NCI-H2081 treated with DMSO at 0.1 percent for 48 hours (cell line): Measurements from ENCODE around the gene HOGA1.
"Not testable (repeated sequence)": the region's sequence is repeated elsewhere in the genome, so short reads cannot be mapped to it uniquely, and the experiment has no call there.

Experiments used
- DNase-seq: peaks from one replicate; lab custom pipeline; 2025; lab: John Stamatoyannopoulos, UW

The HOGA1 gene

DNA sequence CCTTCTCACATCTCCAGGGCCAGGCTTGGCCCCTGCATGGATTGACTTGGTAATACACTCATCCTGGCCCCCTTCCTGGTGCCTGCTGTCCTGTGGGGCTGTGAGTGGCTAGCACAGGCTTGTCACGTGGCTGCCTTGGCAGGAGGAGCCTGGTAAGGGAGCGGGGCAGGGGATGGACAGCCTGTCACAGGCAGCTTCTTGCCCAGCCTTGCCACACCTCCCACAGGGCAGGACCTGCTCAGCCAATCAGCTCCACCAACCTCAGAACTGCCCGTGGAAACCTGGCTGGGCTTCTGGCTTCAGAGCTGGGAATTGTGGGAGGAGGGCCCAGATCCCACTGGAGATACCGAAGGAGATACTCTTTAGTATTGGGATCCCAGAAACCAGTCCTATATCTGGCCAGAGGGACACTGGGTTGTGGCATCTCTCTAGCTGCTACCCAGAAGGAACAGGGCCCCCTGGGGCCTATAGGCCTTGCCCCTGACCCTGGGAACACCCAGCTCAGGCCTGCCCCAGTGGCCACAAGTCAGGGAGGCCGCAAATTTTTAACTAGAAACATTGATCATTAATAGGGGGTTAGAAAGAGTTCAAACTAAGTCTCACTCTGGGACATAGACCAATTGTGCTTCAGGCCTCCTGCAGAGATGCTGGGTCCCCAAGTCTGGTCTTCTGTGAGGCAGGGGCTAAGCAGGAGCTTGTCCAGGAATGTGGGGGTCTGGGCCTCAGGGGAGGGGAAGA lies at the start of gene HOGA1:
Gene HOGA1 (plus strand): TSS at position 330 of the 738 bp plus-strand sequence. CDS start 315 bp downstream, at position 645.
- DNase-seq, result no peak

DNA sequence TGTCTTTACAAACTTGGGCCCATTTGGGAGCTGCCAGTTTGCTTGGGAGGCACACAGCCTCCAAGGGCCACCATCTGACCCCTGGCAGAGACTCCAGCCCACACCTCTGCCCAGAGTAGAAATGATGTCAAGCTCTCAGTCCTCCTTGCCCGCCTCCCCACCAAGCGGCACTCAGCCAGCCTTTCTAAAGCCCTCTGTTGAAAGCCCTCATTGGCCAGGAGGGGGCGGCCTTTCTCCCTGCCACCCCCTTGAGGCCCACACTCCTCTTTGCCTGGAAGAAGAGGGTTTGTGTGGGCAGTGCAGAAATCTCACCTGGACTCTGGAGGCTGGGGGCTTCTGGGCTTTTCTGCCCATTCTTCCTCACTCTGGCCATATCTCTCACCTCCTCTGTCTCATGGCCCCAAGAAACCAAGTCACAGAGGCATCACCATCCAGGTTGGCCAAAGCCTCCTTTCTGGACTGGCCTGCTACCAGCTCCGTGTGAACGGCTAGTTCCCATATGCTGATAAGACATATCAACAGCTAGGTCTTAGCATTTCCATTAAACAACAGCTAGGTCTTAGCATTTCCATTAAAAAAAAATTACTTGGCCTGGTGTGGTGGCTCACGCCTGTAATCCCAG lies 49.3 kb upstream of the HOGA1 start:
- no peak for DNase-seq

DNA sequence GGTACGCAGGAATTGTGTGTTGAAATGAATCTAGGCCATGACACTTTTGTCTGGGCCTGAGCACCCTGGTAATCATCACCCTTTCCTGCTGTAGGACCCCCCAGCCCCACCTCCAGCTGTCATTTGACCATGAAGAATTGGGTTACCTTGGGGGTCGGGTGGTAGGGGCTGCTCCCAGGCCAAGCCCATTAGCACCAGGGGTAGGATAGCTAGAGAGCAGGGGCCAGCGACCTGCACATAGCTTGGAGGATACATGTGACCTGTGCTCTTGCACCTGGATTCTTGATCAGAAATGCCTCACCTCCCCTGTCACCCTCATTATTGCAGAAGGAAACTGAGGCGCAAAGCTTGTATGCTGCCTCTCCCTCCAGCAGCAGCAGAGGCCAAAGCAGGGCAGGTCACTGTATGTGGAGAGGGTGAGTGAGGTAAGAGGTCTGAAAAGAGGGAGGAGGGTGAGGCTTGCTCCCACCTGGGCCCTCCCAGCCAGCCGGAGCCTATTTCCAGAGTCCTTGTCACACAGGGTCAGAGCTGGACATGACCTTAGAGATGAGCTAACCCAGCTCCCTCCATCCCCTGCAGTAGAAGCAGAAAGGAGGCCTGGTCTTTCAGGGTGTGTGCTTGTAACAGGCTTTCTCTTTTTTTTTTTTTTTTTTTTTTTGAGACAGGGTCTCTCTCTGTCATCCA lies 46.9 kb upstream of the HOGA1 start:
- no peak for DNase-seq

DNA sequence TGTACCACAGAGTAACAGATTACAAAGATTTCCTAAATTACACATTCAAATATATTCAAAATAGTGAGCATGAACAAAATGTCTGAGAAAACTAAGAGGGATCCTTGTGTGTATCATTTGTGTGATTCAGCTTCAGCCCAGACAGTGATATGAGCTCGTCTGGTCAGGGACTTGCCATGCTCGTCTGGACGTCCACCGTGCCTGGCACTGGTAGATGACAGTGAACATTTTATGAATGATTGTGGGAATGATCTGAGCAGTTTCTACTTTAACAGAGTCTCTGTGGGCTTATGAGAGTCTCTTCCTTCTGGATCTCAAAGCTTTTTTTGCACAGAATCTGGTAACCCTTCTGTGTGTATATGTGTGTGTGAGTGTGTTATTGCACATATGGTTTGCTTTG lies 45.8 kb upstream of the HOGA1 start:
- no peak for DNase-seq

DNA sequence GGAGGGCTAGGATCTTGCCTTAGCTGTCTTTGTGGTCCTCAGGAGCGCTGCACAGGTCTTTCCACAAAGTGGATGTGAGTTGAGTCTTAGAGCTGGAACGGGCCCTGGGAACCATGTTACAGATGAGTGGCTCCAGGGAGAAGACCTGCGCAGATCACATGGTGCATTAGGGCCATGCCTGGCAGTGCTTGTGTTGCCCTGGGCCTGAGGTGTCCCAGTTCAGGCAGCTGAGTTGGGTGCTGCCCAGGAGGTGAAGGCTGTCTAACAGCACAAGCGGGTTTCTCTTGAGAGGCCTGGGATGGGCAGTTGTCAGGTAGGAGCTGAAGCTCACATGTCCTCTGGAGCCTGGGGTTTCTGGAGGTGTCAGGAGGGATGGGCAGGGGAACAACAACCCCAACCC lies 45.4 kb upstream of the HOGA1 start:
- DNase-seq, result no peak

DNA sequence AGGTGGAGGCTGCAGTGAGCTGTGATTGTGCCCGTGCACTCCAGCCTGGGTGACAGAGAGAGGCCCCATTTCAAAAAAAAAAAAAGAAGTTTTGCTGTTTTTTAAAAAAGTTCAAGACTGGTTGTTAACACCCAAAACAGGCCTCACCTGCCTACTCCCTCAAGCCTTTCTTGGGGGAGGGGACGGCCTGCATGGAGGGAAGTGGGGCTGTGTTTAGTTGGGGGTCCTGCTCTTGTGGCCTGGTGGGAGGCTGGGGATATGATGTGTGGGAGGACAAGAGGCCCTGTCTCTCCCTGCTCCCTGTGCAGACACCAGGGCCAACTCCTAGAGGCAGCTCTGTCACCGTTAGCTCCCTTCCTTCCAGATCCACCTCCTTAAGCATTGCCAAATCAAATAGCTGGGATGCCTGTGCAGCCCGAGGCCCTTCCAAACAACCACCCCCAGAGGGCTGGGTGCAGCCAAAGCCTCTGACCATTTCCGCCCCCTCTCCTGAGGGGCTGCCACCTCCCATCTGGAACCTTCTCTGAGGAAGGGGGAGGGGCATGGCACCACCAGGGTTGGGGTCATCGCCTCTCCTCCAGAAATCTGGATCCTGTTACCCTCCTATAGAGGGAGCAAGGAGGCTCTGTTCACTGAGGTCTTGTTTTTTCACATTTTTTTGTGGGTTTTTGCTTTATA lies 44.5 kb upstream of the HOGA1 start:
- no peak for DNase-seq

DNA sequence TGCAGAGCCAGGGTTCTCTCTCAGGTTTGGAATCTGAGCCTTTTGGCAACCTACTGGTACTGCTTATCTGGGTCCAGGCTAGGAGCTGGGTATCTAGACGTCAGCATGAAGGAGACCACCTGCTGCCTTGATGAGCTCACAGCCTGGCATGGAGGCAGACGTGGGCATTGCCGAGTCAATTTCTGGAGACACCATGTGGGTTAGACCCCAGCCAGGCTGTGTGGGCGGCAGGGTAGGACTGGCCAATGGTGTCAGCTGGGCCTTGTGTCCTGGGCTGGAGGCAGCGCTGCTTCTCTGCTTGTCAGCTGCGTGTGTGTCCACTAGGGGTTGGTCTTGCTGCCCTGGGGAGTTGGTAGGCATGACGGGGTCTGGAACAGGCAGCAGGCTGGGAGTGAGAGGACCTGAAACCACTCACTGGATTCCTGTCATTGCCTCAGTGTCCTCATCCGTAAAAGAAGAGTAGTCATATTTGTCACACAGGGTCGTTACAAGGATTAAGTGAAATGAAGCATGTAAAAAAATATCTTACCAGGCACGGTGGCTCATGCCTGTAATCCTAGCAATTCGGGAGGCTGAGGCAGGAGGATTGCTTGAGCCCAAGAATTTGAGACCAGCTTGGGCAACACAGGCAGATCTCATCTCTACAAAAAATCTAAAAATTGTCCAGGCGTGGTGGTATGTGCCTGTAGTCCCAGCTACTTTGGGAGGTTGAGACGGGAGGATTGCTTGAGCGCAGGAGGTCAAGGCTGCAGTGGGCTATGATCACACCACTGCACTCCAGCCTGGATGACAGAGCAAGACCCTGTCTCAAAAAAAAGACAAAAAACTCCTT lies 43.3 kb upstream of the HOGA1 start:
- no peak for DNase-seq

DNA sequence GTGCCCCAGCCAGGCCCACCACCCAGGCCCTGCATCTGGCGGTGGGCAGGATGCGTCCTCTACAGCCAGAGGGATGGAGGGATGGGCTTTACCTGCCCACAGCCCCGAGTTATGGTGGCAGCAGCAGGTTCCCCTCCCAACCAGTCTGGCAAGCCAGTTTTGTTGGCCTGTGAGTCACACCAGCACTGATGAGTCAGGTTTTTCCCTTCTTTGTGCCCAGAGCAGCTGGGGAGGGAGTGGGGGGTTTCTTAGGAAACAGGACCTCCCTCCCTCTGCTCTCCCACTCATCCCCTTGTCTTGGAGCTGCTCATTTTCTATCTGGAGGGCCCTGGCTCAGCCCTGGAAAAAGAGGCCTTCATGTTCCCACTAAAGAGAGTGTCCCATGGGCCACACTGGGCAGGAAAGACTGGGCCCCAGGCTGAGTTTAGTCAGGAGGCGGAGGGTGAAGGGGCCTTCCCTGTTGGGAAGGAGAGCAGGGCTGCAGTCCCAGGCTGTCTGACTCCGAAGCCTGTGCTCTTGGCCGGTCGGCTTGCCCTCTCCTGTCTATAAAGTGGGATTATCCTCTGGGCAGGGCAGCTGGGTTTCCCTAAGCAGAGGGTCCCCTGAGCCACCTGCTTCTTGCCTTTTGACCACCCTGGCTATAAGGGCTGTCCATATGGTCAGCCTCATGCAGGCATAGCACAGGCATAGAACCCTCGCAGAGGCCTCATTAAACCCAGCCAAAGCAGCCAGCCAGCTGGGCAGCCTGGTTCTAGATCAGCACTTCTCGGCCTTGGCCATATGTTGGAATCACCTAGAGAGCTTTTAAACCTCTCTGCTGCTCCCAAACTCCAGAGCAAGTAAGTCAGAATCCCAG lies 41.8 kb upstream of the HOGA1 start:
- no peak for DNase-seq

DNA sequence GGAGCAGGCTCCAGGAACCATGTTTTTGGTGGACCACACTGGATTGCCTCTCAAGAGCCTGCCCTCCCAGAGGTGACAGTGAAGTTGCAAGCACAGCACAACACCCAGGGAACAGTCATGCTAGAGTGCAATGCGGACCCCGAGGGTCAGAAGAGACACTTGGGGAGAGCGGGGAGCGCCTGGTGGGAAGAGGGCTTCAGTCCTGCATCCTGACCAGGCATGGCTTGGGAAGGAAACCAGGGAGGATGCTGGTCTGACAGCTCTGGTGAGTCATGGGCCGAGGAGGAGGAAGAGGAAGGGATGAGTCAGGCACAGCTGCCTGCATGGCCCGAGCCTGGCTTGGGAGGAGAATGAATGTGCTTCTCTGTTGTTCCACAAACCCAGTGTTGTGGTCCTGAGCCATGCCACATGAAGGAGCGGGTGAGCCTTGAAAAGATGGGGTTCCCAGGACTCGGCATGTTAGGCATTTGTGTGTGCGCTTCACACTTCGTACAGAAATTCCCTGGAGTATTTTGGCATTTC lies 41.1 kb upstream of the HOGA1 start:
- DNase-seq, result no peak

DNA sequence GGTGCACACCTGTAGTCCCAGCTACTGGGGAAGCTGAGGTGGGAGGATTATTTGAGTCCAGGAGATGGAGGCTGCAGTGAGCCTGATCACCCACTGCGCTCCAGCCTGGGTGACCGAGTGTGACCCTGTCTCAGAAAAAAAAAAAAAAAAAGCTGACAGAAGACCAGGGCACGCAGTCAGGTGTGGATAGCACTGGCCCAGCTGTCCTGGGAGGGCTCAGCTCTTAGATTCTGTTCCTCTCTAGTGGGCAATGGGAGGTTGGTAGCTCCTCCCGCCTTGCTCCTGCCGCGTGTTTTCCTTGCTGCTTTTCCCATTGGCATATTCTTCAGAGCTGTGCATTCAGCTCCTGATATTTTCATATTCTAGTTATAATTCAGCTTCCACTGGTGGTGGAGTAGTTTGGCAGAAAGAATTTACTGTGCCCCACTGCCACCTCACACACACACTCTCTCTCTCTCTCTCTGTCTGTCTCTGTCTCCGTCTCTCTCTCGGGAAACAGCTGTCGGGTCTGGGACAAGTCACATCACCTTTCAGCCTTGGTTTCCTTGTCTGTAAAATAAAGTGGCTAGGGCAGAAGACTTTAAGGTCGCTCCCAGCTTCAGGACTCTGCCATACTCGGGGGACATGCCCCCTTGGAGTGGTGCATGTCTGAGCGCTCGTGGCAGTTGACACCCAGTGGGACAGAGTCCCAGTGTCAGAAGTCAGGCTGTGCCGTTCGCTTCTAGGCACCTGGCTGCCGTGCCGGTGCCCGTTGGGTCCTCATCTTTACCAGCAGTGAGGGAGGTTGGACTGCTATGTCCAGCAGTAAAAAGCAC lies 37.5 kb upstream of the HOGA1 start:
- no peak for DNase-seq

DNA sequence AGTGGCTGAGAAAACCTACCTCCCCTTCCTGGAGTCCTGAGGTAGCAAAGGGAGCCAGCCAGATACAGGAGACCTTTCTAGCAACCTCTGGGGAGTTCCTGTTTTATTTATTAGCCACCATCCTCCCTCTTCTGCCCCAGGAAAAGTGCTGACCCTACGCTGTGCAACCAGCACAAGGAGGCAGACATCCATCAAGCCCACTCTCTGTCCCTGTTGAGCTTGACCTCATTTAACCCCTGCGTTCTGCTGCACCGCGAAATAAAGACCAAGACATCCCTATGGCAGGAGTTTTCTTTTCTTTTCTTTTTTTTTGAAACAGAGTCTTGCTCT lies 37.0 kb upstream of the HOGA1 start:
- no peak for DNase-seq

DNA sequence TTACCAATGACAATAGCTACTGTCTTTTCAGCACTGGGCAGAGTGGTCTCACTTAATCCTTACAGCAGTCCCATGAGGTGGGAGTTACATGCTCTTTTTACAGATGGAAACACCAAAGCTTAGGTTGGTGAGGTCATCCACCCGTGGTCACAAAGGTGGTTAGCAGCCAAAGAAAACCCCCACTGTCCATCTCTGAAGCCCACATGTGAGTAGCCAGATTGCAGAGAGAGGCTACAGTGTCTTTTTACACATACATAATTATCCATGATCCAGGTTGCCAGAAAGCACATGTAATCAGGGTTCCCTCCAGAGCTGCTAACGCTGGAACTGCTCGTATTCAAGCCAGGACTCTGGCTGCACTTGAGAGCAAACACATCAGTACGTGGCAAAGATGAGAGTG lies 36.2 kb upstream of the HOGA1 start:
- DNase-seq, result no peak

DNA sequence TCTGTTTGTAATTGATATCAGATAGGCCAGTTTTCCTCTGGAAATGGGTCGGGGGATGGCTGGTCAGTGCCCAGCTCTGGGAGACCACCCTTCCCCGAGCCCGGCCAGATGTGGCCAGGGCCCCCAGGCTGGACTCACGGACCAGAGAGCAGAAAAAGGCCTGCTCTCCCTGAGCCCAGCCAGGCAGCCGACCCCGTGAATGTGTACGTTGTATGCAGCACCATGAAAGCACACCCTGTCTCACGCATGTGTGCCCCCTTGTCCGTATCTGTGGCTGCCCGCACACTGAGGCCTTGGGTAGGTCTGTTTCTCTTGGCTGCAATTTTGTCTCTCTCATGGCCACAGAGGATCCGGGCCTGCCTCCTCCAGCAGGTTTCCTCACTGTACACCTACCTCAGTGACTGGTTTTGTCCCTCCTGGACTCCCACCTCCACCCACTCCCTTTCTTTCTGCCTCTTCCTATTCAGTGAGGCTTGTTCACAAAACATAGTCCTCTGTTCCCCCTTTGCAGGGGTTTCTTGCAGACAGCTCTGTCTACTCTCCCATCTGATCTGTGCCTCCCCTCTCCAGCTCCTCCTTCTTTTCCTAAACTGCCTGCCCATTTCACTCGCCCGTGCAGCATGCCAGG lies 35.2 kb upstream of the HOGA1 start:
- no peak for DNase-seq

DNA sequence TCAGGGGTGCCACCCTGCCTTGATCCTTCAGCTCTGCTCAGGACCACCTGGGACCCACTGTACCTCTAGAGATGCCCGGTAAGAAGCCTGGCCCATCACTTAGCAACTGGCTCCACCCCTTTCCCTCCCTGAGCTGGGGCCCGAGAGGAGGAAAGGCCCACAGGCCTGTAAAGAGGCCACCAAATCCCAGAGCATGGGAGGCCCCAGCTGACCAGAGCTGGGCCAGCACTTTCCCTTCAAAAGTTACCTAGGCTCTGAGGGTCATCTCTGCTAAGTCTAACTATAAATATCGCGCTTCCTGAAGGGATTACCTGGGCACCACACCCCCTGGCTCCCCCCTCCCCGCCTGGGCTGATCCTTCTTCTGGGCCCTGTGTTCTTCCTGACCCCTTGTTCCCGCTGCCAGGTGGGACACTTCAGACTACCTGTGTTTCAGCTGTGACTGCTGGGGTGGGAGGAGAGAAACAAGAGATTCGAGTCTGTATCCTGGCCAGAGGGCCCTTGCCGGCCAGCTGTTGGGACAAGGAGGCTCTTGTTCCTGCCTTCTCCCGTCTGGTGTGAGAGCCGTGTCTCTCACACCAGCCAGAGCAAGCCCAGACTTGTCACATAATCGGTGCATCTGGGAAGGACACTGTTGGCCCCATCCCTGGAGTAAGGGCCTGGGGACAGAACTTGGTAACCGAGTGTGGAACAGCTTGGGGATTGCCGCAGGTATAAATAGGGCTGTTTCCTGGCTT lies 34.4 kb upstream of the HOGA1 start:
- no peak for DNase-seq

DNA sequence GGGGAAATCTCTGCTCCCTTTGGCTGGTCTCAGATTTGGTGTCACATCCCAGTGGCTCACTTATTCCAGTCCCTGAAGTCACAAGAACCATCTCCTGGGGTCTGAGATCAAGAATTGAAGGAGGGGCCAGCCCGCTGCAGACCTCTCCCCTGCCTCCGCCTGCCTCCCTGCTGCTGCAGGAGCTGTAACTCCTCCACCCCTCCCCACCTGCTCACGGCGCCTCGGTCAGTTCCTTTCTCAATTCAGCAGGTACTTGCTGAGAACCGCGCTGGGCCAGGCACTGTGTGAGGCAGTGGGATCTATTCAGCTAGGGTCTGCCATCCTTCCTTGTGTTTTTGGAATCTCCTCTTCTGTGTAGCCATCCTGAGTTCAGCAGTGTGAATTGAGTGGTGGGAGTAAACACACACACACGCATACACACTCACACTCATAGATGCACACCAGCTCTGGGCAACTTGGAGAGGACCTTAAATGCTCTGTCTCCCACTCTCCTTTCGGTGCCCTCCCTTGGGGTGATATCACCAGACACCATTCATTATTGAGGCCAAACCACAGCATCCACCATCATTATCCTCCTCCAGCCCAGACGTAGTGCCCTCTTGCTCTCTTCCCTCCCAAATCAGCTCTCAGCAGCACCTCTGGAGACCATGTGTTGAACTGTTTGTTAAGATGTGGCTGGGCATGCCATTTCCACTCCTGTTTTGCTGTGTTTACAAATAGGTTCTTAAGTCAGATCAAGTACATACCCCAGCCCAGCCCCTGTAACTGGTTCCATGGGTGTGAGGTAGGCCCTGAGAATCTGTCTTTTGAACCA lies 33.6 kb upstream of the HOGA1 start:
- DNase-seq, result no peak

DNA sequence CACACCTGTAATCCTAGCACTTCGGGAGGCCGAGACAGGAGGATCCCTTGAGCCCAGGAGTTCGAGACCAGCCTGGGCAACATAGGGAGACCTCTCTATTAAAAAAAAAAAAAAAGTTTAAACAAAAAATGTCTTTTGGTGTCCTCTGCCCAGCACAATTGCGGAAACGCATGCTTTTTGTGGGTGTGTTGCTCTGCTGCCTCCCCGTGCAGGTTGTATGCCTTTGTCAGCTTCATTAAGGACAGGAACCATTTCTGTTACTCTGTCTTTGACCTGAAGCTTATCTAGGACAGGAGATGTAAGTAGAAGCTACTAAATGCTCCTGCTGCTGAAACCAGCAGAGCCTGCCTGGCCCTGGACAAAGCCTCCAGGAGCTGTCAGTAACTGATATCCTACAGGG lies 32.9 kb upstream of the HOGA1 start:
- no peak for DNase-seq

DNA sequence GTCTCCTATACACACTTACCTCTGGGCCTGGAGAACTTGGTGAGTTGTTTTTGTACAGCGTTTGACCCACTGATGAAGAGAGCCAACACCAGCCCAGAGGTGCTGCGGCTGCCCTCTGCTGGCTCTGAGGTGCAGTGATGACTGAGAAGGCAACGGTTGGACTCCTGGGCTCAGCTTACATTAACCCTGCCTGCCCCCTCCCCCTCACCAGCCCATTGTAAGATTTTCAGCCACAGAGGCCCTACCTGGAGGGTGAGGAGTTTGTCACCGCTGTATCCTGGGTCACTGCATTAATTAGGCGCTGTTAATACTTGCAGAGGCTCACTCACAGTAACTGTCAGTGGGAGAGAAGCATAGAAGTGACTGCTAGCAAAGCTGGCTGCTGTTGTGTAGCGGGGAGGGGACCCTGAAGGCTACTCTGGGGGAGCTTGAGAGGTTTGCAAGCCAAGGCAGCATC lies 30.6 kb upstream of the HOGA1 start:
- no peak for DNase-seq

DNA sequence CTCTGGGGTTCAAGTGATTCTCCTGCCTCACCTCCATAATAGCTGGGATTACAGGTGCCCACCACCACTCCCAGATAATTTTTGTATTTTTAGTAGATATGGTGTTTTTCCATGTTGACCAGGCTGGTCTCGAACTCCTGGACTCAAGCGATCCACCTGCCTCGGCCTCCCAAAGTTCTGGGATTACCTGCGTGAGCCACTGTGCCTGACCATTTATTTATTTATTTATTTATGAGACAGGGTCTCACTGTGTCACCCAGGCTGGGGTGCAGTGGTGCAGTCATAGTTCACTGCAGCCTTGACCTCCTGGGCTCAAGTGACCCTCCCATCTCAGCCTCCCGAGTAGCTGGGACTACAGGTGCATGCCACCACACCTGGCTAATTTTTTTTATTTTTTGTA lies 29.9 kb upstream of the HOGA1 start:
- not testable (repeated sequence) for DNase-seq
